IMR-90 (cell line): ENCODE data around the gene OR4K13. TPM values are rescaled to one million over a fixed set of nuclear protein-coding genes. Genes with fewer than 3 reads are reported as not detected.

Experiments
- ATAC-seq: fragments of 200-7000 bp; cut with Tn5 transposase; 2 replicates; pipeline ENCODE4 v1.9.1; 2020; ENCODE audit warnings: low read depth, mild to moderate bottlenecking, moderate library complexity
- BruUV-seq: library from RNA; stranded (reverse); fragments of 400-500 nt; replicated peaks from 2 replicates; lab custom pipeline; 2021; lab: Mats Ljungman, UMichigan
- CTCF ChIA-PET: fragments of 300-600 bp; formaldehyde crosslinking; extraction: SDS; loops from one replicate; lab custom pipeline; 2021; ENCODE audit warnings: antibody characterized with exemption; lab: Yijun Ruan, JAX
- POLR2A ChIA-PET: fragments of 300-600 bp; sonication (Branson Sonifier 250); formaldehyde crosslinking; loops from one replicate; lab custom pipeline; 2022; ENCODE audit warnings: antibody characterized with exemption; ENCODE audit not compliant: unreplicated experiment; lab: Charles Lee
- DNase-seq: peaks from one replicate; pipeline ENCODE4 v3.0.0; 2013
- H2AFZ ChIP-seq: replicated peaks from 2 replicates; pipeline ENCODE3; 2013; ENCODE audit warnings: low read length, mild to moderate bottlenecking; ENCODE audit not compliant: poor library complexity
- H2AK5ac ChIP-seq: 2 replicates; pipeline ENCODE4 v1.6.1; 2013; ENCODE audit warnings: low read depth, low read length, inconsistent platforms
- H2AK9ac ChIP-seq: replicated peaks from 2 replicates; pipeline ENCODE3; 2013; ENCODE audit warnings: mild to moderate bottlenecking, low read depth, low read length, moderate library complexity; ENCODE audit not compliant: poor library complexity
- H2BK120ac ChIP-seq: 2 replicates; pipeline ENCODE4 v1.6.1; 2013; ENCODE audit warnings: low read depth, low read length, inconsistent platforms
- H2BK15ac ChIP-seq: 3 replicates; pipeline ENCODE4 v1.6.1; 2013; ENCODE audit warnings: low read depth, low read length, inconsistent platforms
- H2BK20ac ChIP-seq: 2 replicates; pipeline ENCODE4 v1.6.1; 2013; ENCODE audit warnings: low read depth, mild to moderate bottlenecking, inconsistent platforms, low read length, moderate library complexity
- H2BK5ac ChIP-seq: 2 replicates; pipeline ENCODE4 v1.6.1; 2013; ENCODE audit warnings: mild to moderate bottlenecking, low read depth, low read length, inconsistent platforms; ENCODE audit not compliant: poor library complexity, severe bottlenecking
- H3K14ac ChIP-seq: replicated peaks from 2 replicates; pipeline ENCODE4 v1.6.1; 2013; ENCODE audit warnings: low read depth, low read length, inconsistent platforms
- H3K18ac ChIP-seq: 2 replicates; pipeline ENCODE4 v1.6.1; 2013; ENCODE audit warnings: low read depth, low read length, control low read depth
- H3K23ac ChIP-seq: 2 replicates; pipeline ENCODE4 v1.6.1; 2013; ENCODE audit warnings: low read depth, low read length, inconsistent platforms
- H3K27ac ChIP-seq: 2 replicates; pipeline ENCODE4 v1.5.1; 2013; ENCODE audit warnings: mild to moderate bottlenecking, control low read depth, low read length; ENCODE audit not compliant: insufficient read depth
- H3K27me3 ChIP-seq: 2 replicates; pipeline ENCODE4 v1.6.1; 2013; ENCODE audit warnings: low read length; ENCODE audit not compliant: control insufficient read depth, insufficient read depth
- H3K36me3 ChIP-seq: 2 replicates; pipeline ENCODE4 v1.6.1; 2013; ENCODE audit warnings: low read length, mixed read lengths; ENCODE audit not compliant: control insufficient read depth, insufficient read depth
- H3K4ac ChIP-seq: 2 replicates; pipeline ENCODE4 v1.6.1; 2013; ENCODE audit warnings: low read depth, low read length, inconsistent platforms
- H3K4me1 ChIP-seq: 2 replicates; pipeline ENCODE4 v1.6.1; 2013; ENCODE audit warnings: low read length, mixed read lengths; ENCODE audit not compliant: control insufficient read depth, insufficient read depth
- H3K4me2 ChIP-seq: 2 replicates; pipeline ENCODE4 v1.6.1; 2013; ENCODE audit warnings: low read depth, mild to moderate bottlenecking, control low read depth, low read length, moderate library complexity
- H3K4me3 ChIP-seq: 2 replicates; pipeline ENCODE4 v1.5.1; 2013; ENCODE audit warnings: low read depth, mild to moderate bottlenecking, control low read depth, low read length, moderate library complexity; ENCODE audit not compliant: insufficient read depth
- H3K56ac ChIP-seq: 2 replicates; pipeline ENCODE4 v1.6.1; 2013; ENCODE audit warnings: low read length, inconsistent platforms; ENCODE audit not compliant: insufficient read depth; ENCODE audit errors: extremely low read depth
- H3K79me1 ChIP-seq, 2 experiments: 2 replicates each; pipeline ENCODE4 v1.6.1; 2013; ENCODE audit warnings: low read length in 2 of 2, inconsistent platforms in 1 of 2, low read depth in 1 of 2
- H3K9ac ChIP-seq: 2 replicates; pipeline ENCODE4 v1.6.1; 2013; ENCODE audit warnings: low read depth, low read length, control low read depth
- H3K9me1 ChIP-seq: 2 replicates; pipeline ENCODE4 v1.6.1; 2013; ENCODE audit warnings: low read length, inconsistent platforms; ENCODE audit not compliant: insufficient read depth
- H3K9me3 ChIP-seq: 2 replicates; pipeline ENCODE4 v1.6.1; 2013; ENCODE audit warnings: low read length; ENCODE audit not compliant: control insufficient read depth, insufficient read depth
- H4K20me1 ChIP-seq: 2 replicates; pipeline ENCODE4 v1.6.1; 2013; ENCODE audit warnings: low read length, inconsistent platforms; ENCODE audit not compliant: insufficient read depth
- H4K5ac ChIP-seq: 2 replicates; pipeline ENCODE4 v1.6.1; 2013; ENCODE audit warnings: mild to moderate bottlenecking, low read depth, low read length, control low read depth
- H4K8ac ChIP-seq, 2 experiments: 2 replicates each; pipeline ENCODE4 v1.6.1; 2013; ENCODE audit warnings: low read depth in 2 of 2, low read length in 2 of 2, control low read depth in 1 of 2, inconsistent platforms in 1 of 2
- H4K91ac ChIP-seq: 2 replicates; pipeline ENCODE4 v1.6.1; 2013; ENCODE audit warnings: low read depth, low read length, inconsistent platforms; ENCODE audit not compliant: insufficient read depth
- BHLHE40 ChIP-seq: fragments of 150-350 bp; IDR thresholded peaks from 2 replicates; pipeline ENCODE4 v1.6.1; 2016; ENCODE audit warnings: mild to moderate bottlenecking, low read depth, low read length
- CEBPB ChIP-seq: IDR thresholded peaks from 2 replicates; pipeline ENCODE4 v1.6.1; 2012; ENCODE audit warnings: low read depth, low read length, improper control_type of control experiment
- CHD1 ChIP-seq: IDR thresholded peaks from 2 replicates; pipeline ENCODE4 v1.6.1; 2012; ENCODE audit warnings: low read depth, low read length, improper control_type of control experiment
- CTCF ChIP-seq: conservative IDR thresholded peaks from 2 replicates; pipeline ENCODE4 v1.5.1; 2012; ENCODE audit warnings: mild to moderate bottlenecking, low read depth, low read length, improper control_type of control experiment
- ELK1 ChIP-seq: fragments of 150-350 bp; IDR thresholded peaks from 2 replicates; pipeline ENCODE4 v1.6.1; 2016; ENCODE audit warnings: low read depth, mild to moderate bottlenecking, low read length, moderate library complexity, borderline replicate concordance
- FOS ChIP-seq: fragments of 150-350 bp; IDR thresholded peaks from 2 replicates; pipeline ENCODE4 v1.6.1; 2016; ENCODE audit warnings: low read depth, low read length
- MAFK ChIP-seq: IDR thresholded peaks from 2 replicates; pipeline ENCODE4 v1.6.1; 2012; ENCODE audit warnings: low read depth, low read length, improper control_type of control experiment
- MAZ ChIP-seq: IDR thresholded peaks from 2 replicates; pipeline ENCODE4 v1.6.1; 2012; ENCODE audit warnings: low read depth, mild to moderate bottlenecking, low read length, improper control_type of control experiment, moderate library complexity, borderline replicate concordance
- MXI1 ChIP-seq: IDR thresholded peaks from 2 replicates; pipeline ENCODE4 v1.6.1; 2012; ENCODE audit warnings: low read depth, mild to moderate bottlenecking, low read length, moderate library complexity, borderline replicate concordance
- NFE2L2 ChIP-seq: fragments of 150-350 bp; IDR thresholded peaks from 2 replicates; pipeline ENCODE4 v1.6.1; 2016; ENCODE audit warnings: low read depth, mild to moderate bottlenecking, low read length
- POLR2A ChIP-seq: IDR thresholded peaks from 2 replicates; pipeline ENCODE4 v1.6.1; 2012; ENCODE audit warnings: mild to moderate bottlenecking, low read depth, low read length
- RAD21 ChIP-seq: IDR thresholded peaks from 2 replicates; pipeline ENCODE4 v1.6.1; 2012; ENCODE audit warnings: low read length, improper control_type of control experiment
- RCOR1 ChIP-seq: IDR thresholded peaks from 2 replicates; pipeline ENCODE4 v1.6.1; 2012; ENCODE audit warnings: mild to moderate bottlenecking, low read length, improper control_type of control experiment; ENCODE audit not compliant: insufficient replicate concordance
- RFX5 ChIP-seq: IDR thresholded peaks from 2 replicates; pipeline ENCODE4 v1.8.0; 2012; ENCODE audit warnings: low read depth, mild to moderate bottlenecking, low read length, moderate library complexity
- SMC3 ChIP-seq: fragments of 150-350 bp; IDR thresholded peaks from 2 replicates; pipeline ENCODE4 v1.6.1; 2016; ENCODE audit warnings: low read depth, mild to moderate bottlenecking, antibody characterized with exemption, low read length, moderate library complexity
- USF2 ChIP-seq: fragments of 150-350 bp; IDR thresholded peaks from 2 replicates; pipeline ENCODE4 v1.6.1; 2017; ENCODE audit warnings: mild to moderate bottlenecking, antibody characterized with exemption, low read length, low read depth
- WGBS, 2 experiments: methylation state at CpG; one replicate each; pipeline versions ENCODE4 v1.1.5 to v1.1.7; 2013; ENCODE audit warnings: missing lambda C conversion rate in 2 of 2; ENCODE audit not compliant: insufficient read length in 1 of 2; ENCODE audit errors: extremely low coverage in 2 of 2; 5-methylcytosine and 5-hydroxymethylcytosine counted together
- dilution Hi-C: fragments of 300-500 bp; cut with HindIII; formaldehyde crosslinking; loops from one replicate; pipeline ENCODE4 v1.14.3; 2018; ENCODE audit warnings: low sequenced_read_pairs; ENCODE audit not compliant: unreplicated experiment
- in situ Hi-C: fragments of 300-500 bp; cut with MboI; formaldehyde crosslinking; loops from 3 replicates; pipeline ENCODE4 v1.14.3; 2019; ENCODE audit warnings: low sequenced_read_pairs, inconsistent platforms, mixed read lengths
- intact Hi-C: fragments of 100-400 bp; cut with micrococcal nuclease; formaldehyde crosslinking; loops from 2 replicates; pipeline ENCODE4 v1.10.0; 2022
- polyA plus RNA-seq, 3 experiments: library from polyadenylated mRNA; depleted of rRNA; stranded (reverse); fragments of >200 nt; gene quantifications; 2 replicates each; pipeline ENCODE4 v1.2.3, GENCODE V29; 2012; ENCODE audit warnings: low replicate concordance in 1 of 3
- total RNA-seq: library from RNA; depleted of rRNA; stranded (reverse); fragments of >200 nt; gene quantifications from 2 replicates; pipeline ENCODE4 v1.2.3, GENCODE V29; 2012

OR4K13 gene
- total and polyA plus RNA-seq, 2 of the 4 experiments (the other 2 are of a cell fraction) = not detected

GRCh38 chr14:20059745-20060144 is 23.9 kb upstream of the OR4K13 start, which contains the start of gene OR4L1:
Gene OR4L1, plus strand, starts transcription at chr14:20060045. Its CDS starts 0 bp downstream, at chr14:20060045.
- H2BK20ac ChIP-seq = no peak within 1 kb of the TSS
- H3K14ac ChIP-seq = no peak within 1 kb of the TSS
- no peak within 1 kb of the TSS for H3K4me3 ChIP-seq
- H3K4ac ChIP-seq = no peak within 1 kb of the TSS
- no CpG with 5 or more reads among the region's 2 CpGs for WGBS, 2 experiments
- in situ Hi-C loops = no loop called here
- no peak within 1 kb of the TSS for H3K18ac ChIP-seq
- ChIA-PET POLR2A (no interaction called here), CTCF (no interaction called here)
- no peaks in the 10 kb centered on the region for H3K36me3 ChIP-seq
- no peaks in the 10 kb centered on the region for H3K27me3 ChIP-seq
- H3K9me1 ChIP-seq = no peaks in the 10 kb centered on the region
- no TSS peak for BruUV-seq
- no peaks in the 10 kb centered on the region for H4K20me1 ChIP-seq
- H2AFZ ChIP-seq = no peak within 1 kb of the TSS
- H3K56ac ChIP-seq = no peak within 1 kb of the TSS
- TF ChIP-seq RCOR1 = no peak
- no peak for TF ChIP-seq NFE2L2
- TF ChIP-seq CHD1 = no peak
- no peak for TF ChIP-seq FOS
- TF ChIP-seq MAZ = no peak
- no peak for TF ChIP-seq ELK1
- TF ChIP-seq SMC3 = no peak
- TF ChIP-seq USF2 = no peak
- TF ChIP-seq RFX5 = no peak
- no peak for TF ChIP-seq MXI1
- TF ChIP-seq POLR2A = no peak
- TF ChIP-seq CTCF = no peak
- TF ChIP-seq BHLHE40 = no peak
- no peak for TF ChIP-seq CEBPB
- no peak for TF ChIP-seq MAFK
- no peak for TF ChIP-seq RAD21
- no peaks in the 10 kb centered on the region for H3K79me1 ChIP-seq
- H3K4me1 ChIP-seq = no peaks in the 10 kb centered on the region
- no peak within 1 kb of the TSS for H4K8ac ChIP-seq
- no peak within 1 kb of the TSS for H4K5ac ChIP-seq
- H3K9me3 ChIP-seq = peaks cover 16% of the 10 kb centered on the region
- H3K4me2 ChIP-seq = no peak within 1 kb of the TSS
- H2AK5ac ChIP-seq = no peak within 1 kb of the TSS
- intact Hi-C loops = no loop called here
- H2BK120ac ChIP-seq = no peak within 1 kb of the TSS
- H3K23ac ChIP-seq = no peak within 1 kb of the TSS
- H3K9ac ChIP-seq = no peak within 1 kb of the TSS
- no peak within 1 kb of the TSS for H4K91ac ChIP-seq
- no peak for DNase-seq
- dilution Hi-C loops = no loop called here
- H2BK5ac ChIP-seq = no peak within 1 kb of the TSS
- no peak within 1 kb of the TSS for H3K27ac ChIP-seq
- ATAC-seq = no peak
- no peak within 1 kb of the TSS for H2AK9ac ChIP-seq
- no peak within 1 kb of the TSS for H2BK15ac ChIP-seq
